ENCODE measurements around the gene SRGAP1.
"Not testable (repeated sequence)": the region's sequence is repeated elsewhere in the genome, so short reads cannot be mapped to it uniquely, and the experiment has no call there.

Gene SRGAP1

GRCh38 chr12:64027311-64027710 lies 182.8 kb downstream of the SRGAP1 start:
- H3K4me1 Mint-ChIP-seq, result no peaks in the 10 kb centered on the region
- H3K4me3 Mint-ChIP-seq, result no peak overlapping the region
- DNase-seq (ENCODE audit: low spot score in 2 of 2) (no peak), ATAC-seq (replicated peaks; ENCODE audit: extremely low read depth, poor library complexity, severe bottlenecking) (no peak)
- H3K9me3 Mint-ChIP-seq, result no peaks in the 10 kb centered on the region
- H3K36me3 Mint-ChIP-seq (ENCODE audit: insufficient read depth), result no peaks in the 10 kb centered on the region
- H3K27ac Mint-ChIP-seq (ENCODE audit: low read depth), result no peak overlapping the region
- peaks cover 7% of the 10 kb centered on the region for H3K27me3 Mint-ChIP-seq

- Mint-ChIP-seq H3K36me3 (ENCODE audit: insufficient read depth) (no peaks in the 10 kb centered on the region), H3K9me3 (no peaks in the 10 kb centered on the region), H3K4me3 (no peak overlapping the region), H3K27ac (ENCODE audit: low read depth) (no peak overlapping the region), H3K27me3 (peaks cover 7% of the 10 kb centered on the region), H3K4me1 (no peaks in the 10 kb centered on the region)
- no peak for ATAC-seq (replicated peaks; ENCODE audit: extremely low read depth, poor library complexity, severe bottlenecking)
- DNase-seq (ENCODE audit: low spot score in 2 of 2), result no peak
Observed at GRCh38 chr12:64028541-64028940, 184.0 kb downstream of the SRGAP1 start.

GRCh38 chr12:64029013-64029857 lies 184.7 kb downstream of the SRGAP1 start:
- H3K27ac Mint-ChIP-seq (ENCODE audit: low read depth), result no peak overlapping the region
- H3K36me3 Mint-ChIP-seq (ENCODE audit: insufficient read depth), result no peaks in the 10 kb centered on the region
- no peaks in the 10 kb centered on the region for H3K4me1 Mint-ChIP-seq
- H3K9me3 Mint-ChIP-seq, result no peaks in the 10 kb centered on the region
- H3K27me3 Mint-ChIP-seq, result peaks cover 7% of the 10 kb centered on the region
- DNase-seq (ENCODE audit: low spot score in 2 of 2) (no peak), ATAC-seq (replicated peaks; ENCODE audit: extremely low read depth, poor library complexity, severe bottlenecking) (no peak)
- H3K4me3 Mint-ChIP-seq, result no peak overlapping the region

GRCh38 chr12:64030155-64030554 lies 185.7 kb downstream of the SRGAP1 start:
- H3K36me3 Mint-ChIP-seq (ENCODE audit: insufficient read depth), result no peaks in the 10 kb centered on the region
- no peak overlapping the region for H3K27ac Mint-ChIP-seq (ENCODE audit: low read depth)
- no peak for ATAC-seq (replicated peaks; ENCODE audit: extremely low read depth, poor library complexity, severe bottlenecking)
- H3K9me3 Mint-ChIP-seq, result no peaks in the 10 kb centered on the region
- H3K4me1 Mint-ChIP-seq, result no peaks in the 10 kb centered on the region
- no peak for DNase-seq (ENCODE audit: low spot score in 2 of 2)
- no peak overlapping the region for H3K4me3 Mint-ChIP-seq
- H3K27me3 Mint-ChIP-seq, result peaks cover 7% of the 10 kb centered on the region

- not testable (repeated sequence) for H3K27ac Mint-ChIP-seq (ENCODE audit: low read depth); H3K4me3 Mint-ChIP-seq; H3K4me1 Mint-ChIP-seq; DNase-seq (ENCODE audit: low spot score in 2 of 2); H3K9me3 Mint-ChIP-seq; H3K36me3 Mint-ChIP-seq (ENCODE audit: insufficient read depth); ATAC-seq (replicated peaks; ENCODE audit: extremely low read depth, poor library complexity, severe bottlenecking)
- H3K27me3 Mint-ChIP-seq, result peaks cover 11% of the 10 kb centered on the region
Observed at GRCh38 chr12:64034056-64034455, 189.6 kb downstream of the SRGAP1 start.

GRCh38 chr12:64034901-64035576 lies 190.5 kb downstream of the SRGAP1 start:
- H3K36me3 Mint-ChIP-seq (ENCODE audit: insufficient read depth), result no peaks in the 10 kb centered on the region
- H3K27ac Mint-ChIP-seq (ENCODE audit: low read depth), result no peak overlapping the region
- no peak for DNase-seq (ENCODE audit: low spot score in 2 of 2)
- no peak overlapping the region for H3K4me3 Mint-ChIP-seq
- no peak for ATAC-seq (replicated peaks; ENCODE audit: extremely low read depth, poor library complexity, severe bottlenecking)
- no peaks in the 10 kb centered on the region for H3K9me3 Mint-ChIP-seq
- peaks cover 7% of the 10 kb centered on the region for H3K27me3 Mint-ChIP-seq
- H3K4me1 Mint-ChIP-seq, result no peaks in the 10 kb centered on the region

- ATAC-seq (replicated peaks; ENCODE audit: extremely low read depth, poor library complexity, severe bottlenecking) (no peak), DNase-seq (ENCODE audit: low spot score in 2 of 2) (no peak)
- Mint-ChIP-seq H3K36me3 (ENCODE audit: insufficient read depth) (no peaks in the 10 kb centered on the region), H3K27me3 (peaks cover 7% of the 10 kb centered on the region), H3K27ac (ENCODE audit: low read depth) (no peak overlapping the region), H3K9me3 (no peaks in the 10 kb centered on the region), H3K4me1 (no peaks in the 10 kb centered on the region), H3K4me3 (no peak overlapping the region)
Observed at GRCh38 chr12:64036414-64036813, 191.9 kb downstream of the SRGAP1 start.

GRCh38 chr12:64039281-64039871 lies 194.9 kb downstream of the SRGAP1 start:
- DNase-seq (ENCODE audit: low spot score in 2 of 2) (no peak), ATAC-seq (replicated peaks; ENCODE audit: extremely low read depth, poor library complexity, severe bottlenecking) (no peak)
- no peak overlapping the region for H3K27ac Mint-ChIP-seq (ENCODE audit: low read depth)
- H3K4me1 Mint-ChIP-seq, result no peaks in the 10 kb centered on the region
- H3K36me3 Mint-ChIP-seq (ENCODE audit: insufficient read depth), result no peaks in the 10 kb centered on the region
- no peaks in the 10 kb centered on the region for H3K9me3 Mint-ChIP-seq
- H3K4me3 Mint-ChIP-seq, result no peak overlapping the region
- H3K27me3 Mint-ChIP-seq, result peaks cover 7% of the 10 kb centered on the region

- Mint-ChIP-seq H3K4me1 (no peaks in the 10 kb centered on the region), H3K36me3 (ENCODE audit: insufficient read depth) (peaks cover under 1% of the 10 kb centered on the region), H3K27ac (ENCODE audit: low read depth) (no peak overlapping the region), H3K4me3 (no peak overlapping the region), H3K9me3 (no peaks in the 10 kb centered on the region), H3K27me3 (peaks cover 13% of the 10 kb centered on the region)
- ATAC-seq (replicated peaks; ENCODE audit: extremely low read depth, poor library complexity, severe bottlenecking) (no peak), DNase-seq (ENCODE audit: low spot score in 2 of 2) (no peak)
Observed at GRCh38 chr12:64042911-64043310, 198.4 kb downstream of the SRGAP1 start.

- H3K4me3 Mint-ChIP-seq, result no peak overlapping the region
- H3K27me3 Mint-ChIP-seq, result peaks cover 13% of the 10 kb centered on the region
- no peak overlapping the region for H3K27ac Mint-ChIP-seq (ENCODE audit: low read depth)
- no peaks in the 10 kb centered on the region for H3K4me1 Mint-ChIP-seq
- peaks cover 1% of the 10 kb centered on the region for H3K36me3 Mint-ChIP-seq (ENCODE audit: insufficient read depth)
- no peaks in the 10 kb centered on the region for H3K9me3 Mint-ChIP-seq
- ATAC-seq (replicated peaks; ENCODE audit: extremely low read depth, poor library complexity, severe bottlenecking) (no peak), DNase-seq (ENCODE audit: low spot score in 2 of 2) (no peak)
Observed at GRCh38 chr12:64044191-64044590, 199.7 kb downstream of the SRGAP1 start.

- ATAC-seq (replicated peaks; ENCODE audit: extremely low read depth, poor library complexity, severe bottlenecking), result no peak
- H3K36me3 Mint-ChIP-seq (ENCODE audit: insufficient read depth), result peaks cover 1% of the 10 kb centered on the region
- peaks cover 39% of the 10 kb centered on the region for H3K27me3 Mint-ChIP-seq
- no peak overlapping the region for H3K27ac Mint-ChIP-seq (ENCODE audit: low read depth)
- no peaks in the 10 kb centered on the region for H3K4me1 Mint-ChIP-seq
- DNase-seq (ENCODE audit: low spot score in 2 of 2), result no peak
- H3K4me3 Mint-ChIP-seq, result no peak overlapping the region
- no peaks in the 10 kb centered on the region for H3K9me3 Mint-ChIP-seq
Observed at GRCh38 chr12:64051057-64051456, 206.6 kb downstream of the SRGAP1 start.

GRCh38 chr12:64053117-64053516 lies 208.6 kb downstream of the SRGAP1 start:
- Mint-ChIP-seq H3K27ac (ENCODE audit: low read depth) (no peak overlapping the region), H3K27me3 (peaks cover 40% of the 10 kb centered on the region), H3K4me3 (no peak overlapping the region), H3K9me3 (no peaks in the 10 kb centered on the region), H3K36me3 (ENCODE audit: insufficient read depth) (no peaks in the 10 kb centered on the region), H3K4me1 (no peaks in the 10 kb centered on the region)
- DNase-seq (ENCODE audit: low spot score in 2 of 2) (no peak), ATAC-seq (replicated peaks; ENCODE audit: extremely low read depth, poor library complexity, severe bottlenecking) (no peak)

- Mint-ChIP-seq H3K27me3 (peaks cover 36% of the 10 kb centered on the region), H3K4me3 (no peak overlapping the region), H3K27ac (ENCODE audit: low read depth) (no peak overlapping the region), H3K36me3 (ENCODE audit: insufficient read depth) (no peaks in the 10 kb centered on the region), H3K9me3 (no peaks in the 10 kb centered on the region), H3K4me1 (no peaks in the 10 kb centered on the region)
- ATAC-seq (replicated peaks; ENCODE audit: extremely low read depth, poor library complexity, severe bottlenecking) (no peak), DNase-seq (ENCODE audit: low spot score in 2 of 2) (no peak)
Observed at GRCh38 chr12:64054079-64054520, 209.6 kb downstream of the SRGAP1 start.

Measured in central memory CD8-positive, alpha-beta T cell (primary cell).